Measurements from ENCODE around the gene RPS24. TPM values are rescaled to one million over a fixed set of nuclear protein-coding genes. Genes with fewer than 3 reads are reported as not detected.
"Not testable (repeated sequence)": the region's sequence is repeated elsewhere in the genome, so short reads cannot be mapped to it uniquely, and the experiment has no call there.

Gene RPS24
- total RNA-seq, 1 donor from 2014 or later, result 1,775 TPM

- no peaks in the 10 kb centered on the region for H3K36me3 Mint-ChIP-seq (ENCODE audit: low read depth)
- no peak overlapping the region for H3K4me3 Mint-ChIP-seq (ENCODE audit: low read depth)
- no peak overlapping the region for H3K27ac Mint-ChIP-seq
- intact Hi-C loops (cut with micrococcal nuclease), result no loop called here
- DNase-seq (ENCODE audit: low spot score), result no peak
- H3K4me1 Mint-ChIP-seq (ENCODE audit: low read depth), result peaks cover 18% of the 10 kb centered on the region
- H3K9me3 Mint-ChIP-seq, result no peaks in the 10 kb centered on the region
- no peaks in the 10 kb centered on the region for H3K27me3 Mint-ChIP-seq (ENCODE audit: low read depth)
Observed at GRCh38 chr10:78066728-78067430, 33.2 kb downstream of the RPS24 start.

DNA sequence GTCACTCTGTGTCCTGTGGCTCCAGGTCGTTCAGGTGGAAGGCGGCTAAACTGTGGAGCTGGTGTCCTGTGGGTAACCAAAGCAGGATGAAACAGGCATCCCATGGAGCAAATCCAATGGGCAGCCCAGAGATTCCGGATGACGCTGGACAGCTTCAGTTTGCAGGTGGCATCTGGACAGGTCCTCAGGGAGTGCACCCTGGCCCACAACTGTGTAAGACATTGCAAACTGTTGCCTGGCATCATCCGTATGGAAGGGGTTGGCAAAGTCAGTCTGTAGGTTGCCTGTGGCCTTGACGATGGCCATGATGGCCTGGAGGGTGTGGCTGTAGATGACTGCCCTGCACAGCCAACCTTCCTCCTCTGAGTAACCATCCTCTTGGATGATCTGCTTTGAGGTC is 35.5 kb downstream of the RPS24 start:
- Mint-ChIP-seq H3K4me3 (ENCODE audit: low read depth) (no peak overlapping the region), H3K27me3 (ENCODE audit: low read depth) (no peaks in the 10 kb centered on the region), H3K36me3 (ENCODE audit: low read depth) (no peaks in the 10 kb centered on the region), H3K9me3 (peaks cover under 1% of the 10 kb centered on the region), H3K27ac (no peak overlapping the region), H3K4me1 (ENCODE audit: low read depth) (peaks cover 6% of the 10 kb centered on the region)
- intact Hi-C loops (cut with micrococcal nuclease), result no loop called here
- DNase-seq (ENCODE audit: low spot score), result no peak

- H3K4me3 Mint-ChIP-seq (ENCODE audit: low read depth); DNase-seq (ENCODE audit: low spot score); H3K4me1 Mint-ChIP-seq (ENCODE audit: low read depth); H3K27me3 Mint-ChIP-seq (ENCODE audit: low read depth); intact Hi-C loops (cut with micrococcal nuclease); H3K27ac Mint-ChIP-seq; H3K36me3 Mint-ChIP-seq (ENCODE audit: low read depth); H3K9me3 Mint-ChIP-seq: not testable (repeated sequence)
Observed at GRCh38 chr10:78070064-78070463, 36.4 kb downstream of the RPS24 start.

DNA sequence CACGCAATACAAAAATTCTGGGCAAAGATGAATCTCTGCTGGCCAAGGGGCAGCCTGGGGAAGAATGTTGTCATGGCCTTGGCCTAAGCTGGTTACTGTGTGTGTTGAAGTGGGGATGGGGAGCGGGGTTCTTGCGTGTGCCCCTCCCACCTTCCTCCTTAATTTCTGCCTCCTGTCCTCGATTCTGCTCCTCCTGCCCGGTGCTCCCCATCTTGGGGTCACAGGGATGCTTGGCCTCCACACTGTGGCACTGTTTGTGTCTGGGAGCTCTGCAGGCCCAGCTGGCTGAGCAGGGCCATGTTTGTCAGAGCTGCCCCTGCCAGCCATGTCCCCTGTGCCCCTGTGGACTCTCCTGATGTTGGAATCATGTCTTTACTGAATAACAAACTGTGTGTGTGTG is 37.1 kb downstream of the RPS24 start:
- no peak overlapping the region for H3K27ac Mint-ChIP-seq
- H3K9me3 Mint-ChIP-seq, result peaks cover 4% of the 10 kb centered on the region
- H3K27me3 Mint-ChIP-seq (ENCODE audit: low read depth), result no peaks in the 10 kb centered on the region
- no peak for DNase-seq (ENCODE audit: low spot score)
- no peak overlapping the region for H3K4me3 Mint-ChIP-seq (ENCODE audit: low read depth)
- H3K36me3 Mint-ChIP-seq (ENCODE audit: low read depth), result no peaks in the 10 kb centered on the region
- peaks cover 5% of the 10 kb centered on the region for H3K4me1 Mint-ChIP-seq (ENCODE audit: low read depth)
- intact Hi-C loops (cut with micrococcal nuclease), result no loop called here

DNA sequence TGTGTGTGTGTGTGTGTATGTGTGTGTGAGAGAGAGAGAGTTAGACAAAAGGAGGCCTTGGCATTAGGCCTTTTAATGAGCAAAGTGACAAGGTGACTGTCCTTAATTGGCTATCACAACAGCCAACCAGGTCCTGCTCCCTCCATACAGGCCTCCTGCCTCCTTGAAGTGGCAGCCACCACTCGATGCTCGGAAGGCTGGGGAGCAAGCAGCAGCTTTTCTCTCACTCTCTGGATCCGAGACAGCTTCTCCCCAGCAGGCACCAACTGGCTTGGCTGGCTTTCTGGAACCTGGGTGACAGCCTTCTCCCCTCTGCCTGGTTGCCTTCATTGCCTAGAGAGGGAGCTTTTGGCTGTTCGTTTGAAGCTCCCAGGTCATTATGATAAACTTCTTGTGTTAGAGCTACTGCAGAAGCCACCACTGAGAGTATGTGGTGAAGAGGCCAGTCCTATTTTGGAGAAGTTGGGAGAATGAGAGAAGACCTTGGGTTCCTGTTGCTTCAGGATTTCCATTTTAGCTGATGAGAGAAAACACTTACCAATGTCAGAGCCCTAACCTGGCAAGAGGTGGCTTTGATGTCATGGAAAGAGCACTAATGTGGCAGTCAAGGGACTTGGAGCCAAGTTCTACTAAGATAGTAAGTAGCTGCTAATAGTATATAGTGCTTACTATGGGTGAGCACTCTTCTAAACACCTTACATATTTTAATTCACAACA is 37.6 kb downstream of the RPS24 start:
- Mint-ChIP-seq H3K9me3 (peaks cover 4% of the 10 kb centered on the region), H3K4me1 (ENCODE audit: low read depth) (peaks cover 2% of the 10 kb centered on the region), H3K4me3 (ENCODE audit: low read depth) (no peak overlapping the region), H3K36me3 (ENCODE audit: low read depth) (no peaks in the 10 kb centered on the region), H3K27me3 (ENCODE audit: low read depth) (no peaks in the 10 kb centered on the region), H3K27ac (no peak overlapping the region)
- no peak for DNase-seq (ENCODE audit: low spot score)
- intact Hi-C loops (cut with micrococcal nuclease), result no loop called here

GRCh38 chr10:78071857-78072179 is 38.2 kb downstream of the RPS24 start:
- no peaks in the 10 kb centered on the region for H3K36me3 Mint-ChIP-seq (ENCODE audit: low read depth)
- H3K4me1 Mint-ChIP-seq (ENCODE audit: low read depth), result no peaks in the 10 kb centered on the region
- no peaks in the 10 kb centered on the region for H3K27me3 Mint-ChIP-seq (ENCODE audit: low read depth)
- H3K9me3 Mint-ChIP-seq, result peaks cover 4% of the 10 kb centered on the region
- H3K27ac Mint-ChIP-seq, result no peak overlapping the region
- no peak overlapping the region for H3K4me3 Mint-ChIP-seq (ENCODE audit: low read depth)
- DNase-seq (ENCODE audit: low spot score), result no peak
- intact Hi-C loops (cut with micrococcal nuclease), result no loop called here

- intact Hi-C loops (cut with micrococcal nuclease), result no loop called here
- Mint-ChIP-seq H3K27ac (no peak overlapping the region), H3K4me1 (ENCODE audit: low read depth) (no peaks in the 10 kb centered on the region), H3K4me3 (ENCODE audit: low read depth) (no peak overlapping the region), H3K9me3 (peaks cover 4% of the 10 kb centered on the region), H3K27me3 (ENCODE audit: low read depth) (no peaks in the 10 kb centered on the region), H3K36me3 (ENCODE audit: low read depth) (no peaks in the 10 kb centered on the region)
- no peak for DNase-seq (ENCODE audit: low spot score)
Observed at GRCh38 chr10:78072504-78072903, 38.8 kb downstream of the RPS24 start.

DNA sequence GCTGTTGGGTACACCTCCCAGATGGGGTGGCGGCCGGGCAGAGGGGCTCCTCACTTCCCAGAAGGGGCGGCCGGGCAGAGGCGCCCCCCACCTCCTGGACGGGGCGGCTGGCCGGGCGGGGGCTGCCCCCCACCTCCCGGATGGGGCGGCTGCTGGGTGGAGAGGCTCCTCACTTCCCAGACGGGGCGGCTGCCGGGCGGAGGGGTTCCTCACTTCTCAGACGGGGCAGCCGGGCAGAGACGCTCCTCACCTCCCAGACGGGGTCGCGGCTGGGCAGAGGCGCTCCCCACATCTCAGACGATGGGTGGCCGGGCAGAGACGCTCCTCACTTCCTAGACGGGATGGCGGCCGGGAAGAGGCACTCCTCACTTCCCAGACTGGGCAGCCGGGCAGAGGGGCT is 42.1 kb downstream of the RPS24 start:
- DNase-seq (ENCODE audit: low spot score); intact Hi-C loops (cut with micrococcal nuclease); H3K27me3 Mint-ChIP-seq (ENCODE audit: low read depth); H3K4me1 Mint-ChIP-seq (ENCODE audit: low read depth); H3K9me3 Mint-ChIP-seq; H3K36me3 Mint-ChIP-seq (ENCODE audit: low read depth); H3K27ac Mint-ChIP-seq; H3K4me3 Mint-ChIP-seq (ENCODE audit: low read depth): not testable (repeated sequence)

DNA sequence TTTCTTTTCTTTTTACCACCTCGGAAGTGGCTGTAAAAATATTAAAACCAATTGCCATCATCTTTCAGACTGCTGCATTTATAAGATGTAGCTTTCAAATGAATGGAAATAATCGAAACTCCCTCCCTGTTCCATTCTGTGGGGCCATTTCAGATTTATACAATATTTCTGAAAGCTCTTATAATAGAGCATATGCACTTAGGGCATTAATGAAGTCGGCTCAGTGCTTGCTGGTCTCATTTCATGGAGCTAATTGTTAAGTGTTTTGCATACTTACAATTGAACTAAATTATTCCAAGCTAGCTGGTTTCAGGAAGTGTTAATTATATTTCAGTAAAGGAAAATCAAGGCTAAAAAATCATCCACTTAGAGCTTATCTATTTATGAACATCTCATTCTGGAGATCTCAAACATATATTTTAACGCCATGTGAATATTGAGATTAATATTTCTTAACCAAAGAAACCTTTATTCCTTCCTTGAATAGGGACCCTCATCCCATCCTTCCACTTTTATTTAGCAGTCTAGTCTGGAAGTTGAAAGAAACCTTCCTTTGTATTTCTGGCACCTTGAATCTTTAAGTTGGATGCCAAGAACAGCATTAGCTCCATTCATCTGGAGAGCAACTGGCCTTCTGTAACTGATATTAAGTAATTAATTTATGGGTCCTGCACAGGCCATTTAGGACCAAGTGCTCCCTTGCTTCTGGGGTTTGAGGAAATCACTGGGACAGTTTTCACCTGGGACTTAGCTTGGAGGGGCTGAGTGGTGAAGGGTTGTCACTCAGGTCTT is 45.1 kb downstream of the RPS24 start:
- Mint-ChIP-seq H3K4me3 (ENCODE audit: low read depth) (no peak overlapping the region), H3K4me1 (ENCODE audit: low read depth) (no peaks in the 10 kb centered on the region), H3K27me3 (ENCODE audit: low read depth) (no peaks in the 10 kb centered on the region), H3K27ac (no peak overlapping the region), H3K36me3 (ENCODE audit: low read depth) (no peaks in the 10 kb centered on the region), H3K9me3 (peaks cover 4% of the 10 kb centered on the region)
- DNase-seq (ENCODE audit: low spot score), result no peak
- intact Hi-C loops (cut with micrococcal nuclease), result no loop called here

- intact Hi-C loops (cut with micrococcal nuclease), result no loop called here
- Mint-ChIP-seq H3K4me3 (ENCODE audit: low read depth) (no peak overlapping the region), H3K9me3 (peaks cover under 1% of the 10 kb centered on the region), H3K4me1 (ENCODE audit: low read depth) (no peaks in the 10 kb centered on the region), H3K27ac (no peak overlapping the region), H3K36me3 (ENCODE audit: low read depth) (no peaks in the 10 kb centered on the region), H3K27me3 (ENCODE audit: low read depth) (no peaks in the 10 kb centered on the region)
- DNase-seq (ENCODE audit: low spot score), result no peak
Observed at GRCh38 chr10:78079411-78079810, 45.7 kb downstream of the RPS24 start.

DNA sequence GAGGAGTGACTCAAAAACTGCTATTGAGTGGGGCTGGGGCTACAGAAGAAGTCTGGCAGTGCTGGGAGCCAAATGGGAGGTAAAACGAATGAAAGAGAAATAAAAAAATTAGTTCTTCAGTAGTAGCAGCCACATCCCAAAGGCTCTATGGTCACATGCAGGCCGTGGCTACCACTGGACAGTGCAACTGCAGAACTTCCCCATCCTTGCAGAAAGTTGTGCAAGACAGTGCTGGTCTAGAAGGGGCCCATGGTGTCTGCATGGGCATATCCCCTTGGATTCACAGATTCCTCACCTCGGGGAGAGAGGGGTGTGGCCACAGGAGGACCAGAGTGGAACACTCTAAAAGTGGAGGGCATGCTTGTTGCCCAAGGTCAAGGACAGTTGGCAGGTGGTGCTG is 47.6 kb downstream of the RPS24 start:
- Mint-ChIP-seq H3K27ac (no peak overlapping the region), H3K4me1 (ENCODE audit: low read depth) (no peaks in the 10 kb centered on the region), H3K27me3 (ENCODE audit: low read depth) (no peaks in the 10 kb centered on the region), H3K36me3 (ENCODE audit: low read depth) (no peaks in the 10 kb centered on the region), H3K4me3 (ENCODE audit: low read depth) (no peak overlapping the region), H3K9me3 (no peaks in the 10 kb centered on the region)
- intact Hi-C loops (cut with micrococcal nuclease), result no loop called here
- no peak for DNase-seq (ENCODE audit: low spot score)

DNA sequence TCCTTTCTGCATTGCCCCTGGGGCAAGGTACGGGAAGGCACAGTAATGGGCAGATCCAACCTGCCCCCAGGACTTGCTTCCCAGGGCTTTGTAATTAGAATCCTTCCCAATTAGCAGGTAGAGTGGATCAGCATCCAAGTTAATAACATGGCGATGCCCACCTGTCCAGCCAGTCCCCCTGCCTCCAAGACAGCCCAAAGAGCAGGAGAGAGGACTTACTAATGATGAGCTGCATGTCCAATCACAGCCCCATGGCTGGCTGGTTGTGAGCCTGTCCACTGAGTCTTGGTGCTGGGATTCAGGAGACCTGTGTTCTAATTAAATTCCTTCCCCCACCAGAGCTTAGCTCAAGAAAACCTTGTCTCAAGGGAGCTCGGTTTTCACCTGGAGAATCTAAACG is 49.0 kb downstream of the RPS24 start:
- H3K36me3 Mint-ChIP-seq (ENCODE audit: low read depth), result no peaks in the 10 kb centered on the region
- no peaks in the 10 kb centered on the region for H3K4me1 Mint-ChIP-seq (ENCODE audit: low read depth)
- DNase-seq (ENCODE audit: low spot score), result no peak
- H3K27me3 Mint-ChIP-seq (ENCODE audit: low read depth), result no peaks in the 10 kb centered on the region
- no peak overlapping the region for H3K27ac Mint-ChIP-seq
- H3K9me3 Mint-ChIP-seq, result no peaks in the 10 kb centered on the region
- no peak overlapping the region for H3K4me3 Mint-ChIP-seq (ENCODE audit: low read depth)
- intact Hi-C loops (cut with micrococcal nuclease), result no loop called here

All from activated T-helper 2 cell treated with anti-CD3 and anti-CD28 coated beads, Interferon-gamma antibody, Interleukin-2, Interleukin-4, amounts not matched to agents 10 μg/mL and 5 μg/mL and 100 μg/mL, durations not matched to agents 14 hours and 24 hours and 36 hours (primary cell).